K562 (cell line): Measurements from ENCODE around the gene NELL1. TPM values are rescaled to one million over a fixed set of nuclear protein-coding genes. Genes with fewer than 3 reads are reported as not detected.

Experiments used
- ATAC-seq: fragments of 200-7000 bp; cut with Tn5 transposase; 3 replicates; pipeline ENCODE4 v1.9.1; 2020; ENCODE audit warnings: moderate library complexity
- BruUV-seq: library from RNA; stranded (reverse); fragments of 400-500 nt; replicated peaks from 2 replicates; lab custom pipeline; 2021; lab: Mats Ljungman, UMichigan
- CTCF ChIA-PET: fragments of 300-600 bp; formaldehyde crosslinking; extraction: SDS; loops from one replicate; lab custom pipeline; 2021; ENCODE audit warnings: low intra/inter-chr PET ratio; lab: Yijun Ruan, JAX
- POLR2A ChIA-PET: fragments of 300-600, 350-650 bp; sonication (Branson Sonifier 250); formaldehyde crosslinking; extraction: SDS; loops from one replicate; lab custom pipeline; 2021; ENCODE audit warnings: antibody characterized with exemption, inconsistent platforms; lab: Yijun Ruan, JAX
- DNase-seq, 4 experiments: peaks; one replicate each; pipeline versions ENCODE4 v3.0.0 to v3.0.0-alpha.2; 2011 to 2018; ENCODE audit warnings: low spot score in 3 of 4, mixed read lengths in 3 of 4; ENCODE audit errors: extremely low read depth in 1 of 4
- FAIRE-seq: peaks from 2 replicates; lab custom pipeline; 2011; peaks lifted over from hg19 to GRCh38; lab: Jason Lieb, UNC
- H2AFZ ChIP-seq: 2 replicates; pipeline ENCODE4 v1.6.0; 2011; ENCODE audit warnings: low read depth, low read length, control low read depth, inconsistent platforms
- H3K27ac ChIP-seq: fragments of 200-600 bp; 3 replicates; pipeline ENCODE4 v1.8.0; 2011; ENCODE audit warnings: low read depth, mild to moderate bottlenecking, control low read depth, inconsistent platforms, low read length, moderate library complexity, mixed read lengths; ENCODE audit errors: extremely low read depth
- H3K27me3 ChIP-seq, 2 experiments: fragments of 300-600 bp in 1 of 2; 2 replicates in 1 of 2; 3 replicates in 1 of 2; pipeline versions ENCODE4 v1.6.0 to v1.8.0; 2011; ENCODE audit warnings: inconsistent platforms in 2 of 2, low read length in 2 of 2, mild to moderate bottlenecking in 1 of 2, mixed read lengths in 1 of 2, moderate library complexity in 1 of 2; ENCODE audit not compliant: control insufficient read depth in 2 of 2, insufficient read depth in 2 of 2
- H3K36me3 ChIP-seq: fragments of 300-600 bp; 3 replicates; pipeline ENCODE4 v1.8.0; 2011; ENCODE audit warnings: mild to moderate bottlenecking, low read length, inconsistent platforms; ENCODE audit not compliant: control insufficient read depth, insufficient read depth
- H3K4me1 ChIP-seq, 2 experiments: fragments of 200-600 bp in 1 of 2; replicated peaks in 1 of 2; 2 replicates in 1 of 2; 3 replicates in 1 of 2; pipeline versions ENCODE4 v1.5.1 to v1.8.0; 2011; ENCODE audit warnings: inconsistent platforms in 2 of 2, low read length in 2 of 2, mild to moderate bottlenecking in 1 of 2, mixed read lengths in 1 of 2, moderate library complexity in 1 of 2; ENCODE audit not compliant: control insufficient read depth in 2 of 2, insufficient read depth in 2 of 2
- H3K4me2 ChIP-seq: 2 replicates; pipeline ENCODE4 v1.6.1; 2011; ENCODE audit warnings: low read length, control low read depth, inconsistent platforms, mixed read lengths; ENCODE audit not compliant: insufficient read depth
- H3K4me3 ChIP-seq: fragments of 200-600 bp; sonication (generic), shearing (Covaris generic); 2 replicates; pipeline ENCODE4 v1.5.1; 2016; ENCODE audit warnings: control low read depth, inconsistent platforms
- H3K79me2 ChIP-seq: fragments of 200-600 bp; 3 replicates; pipeline ENCODE4 v1.8.0; 2011; ENCODE audit warnings: low read length, inconsistent platforms; ENCODE audit not compliant: control insufficient read depth, insufficient read depth
- H3K9ac ChIP-seq, 2 experiments: 2 replicates each; pipeline versions ENCODE4 v1.6.0 to v1.6.1; 2011; ENCODE audit warnings: low read depth in 2 of 2, low read length in 2 of 2, control low read depth in 1 of 2, inconsistent platforms in 1 of 2, mild to moderate bottlenecking in 1 of 2, mixed read lengths in 1 of 2; ENCODE audit not compliant: insufficient read depth in 1 of 2
- H3K9me1 ChIP-seq: one replicate; pipeline ENCODE4 v1.6.0; 2011; ENCODE audit warnings: inconsistent platforms, mild to moderate bottlenecking, low read length, moderate library complexity; ENCODE audit not compliant: control insufficient read depth, insufficient read depth
- H3K9me3 ChIP-seq: replicated peaks from 2 replicates; pipeline ENCODE4 v1.5.1; 2011; ENCODE audit warnings: low read depth, low read length, inconsistent platforms; ENCODE audit not compliant: control insufficient read depth, insufficient read depth
- H4K20me1 ChIP-seq: replicated peaks from 2 replicates; pipeline ENCODE4 v1.6.1; 2011; ENCODE audit warnings: low read length, inconsistent platforms, mixed read lengths; ENCODE audit not compliant: control insufficient read depth, insufficient read depth
- CBX3 ChIP-seq, 2 experiments: IDR thresholded peaks; 1 replicate in 1 of 2; 2 replicates in 1 of 2; pipeline ENCODE4 v1.6.1; 2012; ENCODE audit warnings: inconsistent platforms in 2 of 2, low read length in 2 of 2, borderline replicate concordance in 1 of 2, control low read depth in 1 of 2
- NCOA4 ChIP-seq: fragments of 450-650 bp; IDR thresholded peaks from 2 replicates; pipeline ENCODE4 v1.6.1; 2018; ENCODE audit warnings: mild to moderate bottlenecking; ENCODE audit not compliant: partially characterized antibody
- SETDB1 ChIP-seq: IDR thresholded peaks from one replicate; pipeline ENCODE4 v1.6.1; 2012; ENCODE audit warnings: low read length, control low read depth, inconsistent platforms
- SIX5 ChIP-seq, 2 experiments: IDR thresholded peaks; 2 replicates each; pipeline ENCODE4 v1.6.1; 2011; ENCODE audit warnings: low read length in 2 of 2, borderline replicate concordance in 1 of 2, low read depth in 1 of 2, mild to moderate bottlenecking in 1 of 2, moderate library complexity in 1 of 2; ENCODE audit not compliant: insufficient read depth in 1 of 2
- ZFP91 ChIP-seq: sonication (generic); formaldehyde crosslinking; IDR thresholded peaks from 2 replicates; pipeline ENCODE4 v1.8.0; 2022; ENCODE audit warnings: mild to moderate bottlenecking, missing genetic modification reagents
- ZNF212 ChIP-seq: fragments of 450-650 bp; formaldehyde crosslinking; IDR thresholded peaks from 2 replicates; pipeline ENCODE4 v1.4.0; 2020; ENCODE audit warnings: mild to moderate bottlenecking
- ZNF263 ChIP-seq: sonication (generic); formaldehyde crosslinking; IDR thresholded peaks from 2 replicates; pipeline ENCODE4 v1.8.0; 2022; ENCODE audit warnings: mild to moderate bottlenecking, missing genetic modification reagents, borderline replicate concordance
- ZNF584 ChIP-seq: fragments of 200-800 bp; sonication (Bioruptor generic); IDR thresholded peaks from 2 replicates; pipeline ENCODE4 v1.6.1; 2016; ENCODE audit warnings: low read depth, mild to moderate bottlenecking, missing genetic modification characterization, missing compliant biosample characterization
- WGBS: fragments of 100-300 bp; shearing (Covaris generic); methylation state at CpG from one replicate; pipeline ENCODE4 v1.1.6; 2016; ENCODE audit warnings: low coverage, mixed read lengths; ENCODE audit not compliant: insufficient coverage; ENCODE audit errors: missing lambda C conversion rate; 5-methylcytosine and 5-hydroxymethylcytosine counted together
- in situ Hi-C: fragments of 300-500 bp; cut with MboI; formaldehyde crosslinking; loops from 4 replicates; pipeline ENCODE4 v1.15.0; 2018; ENCODE audit warnings: inconsistent platforms, mixed read lengths
- intact Hi-C: fragments of 100-400 bp; cut with micrococcal nuclease; formaldehyde crosslinking; loops from 2 replicates; pipeline ENCODE4 v1.14.2; 2022
- polyA plus RNA-seq, 8 experiments: library from polyadenylated mRNA; depleted of rRNA in 4 of 8; stranded (reverse) in 5 of 8; unstranded in 3 of 8; fragments of >200 nt; fragmentation: Nextera tagmentation in 2 of 8; fragmentation: Illumina TruSeq in 1 of 8; extraction: Ambion mirVana in 2 of 8; extraction: Trizol in 1 of 8; gene quantifications; 2 replicates each; pipeline versions ENCODE4 v1.2.1 to v1.2.3, GENCODE V29; 2011 to 2014; ENCODE audit warnings: inconsistent platforms in 1 of 8, missing spikeins in 1 of 8
- total RNA-seq, 7 experiments: library from RNA; depleted of rRNA in 6 of 7; stranded (reverse); fragments of >200 nt in 6 of 7; fragmentation: Illumina TruSeq in 2 of 7; extraction: Trizol in 2 of 7; gene quantifications; 2 replicates each; pipeline versions ENCODE4 v1.2.1 to v1.2.3, GENCODE V29; 2011 to 2021; ENCODE audit warnings: low replicate concordance in 1 of 7

The NELL1 gene
- total and polyA plus RNA-seq, 9 of the 15 experiments (the other 6 are each of a cell fraction or from before 2014, with no cell fraction given): not detected

- WGBS: 0% methylated on average over 8 of the region's 8 CpGs
- CTCF ChIA-PET: no interaction called here
- intact Hi-C loops (no loop called here), in situ Hi-C loops (no loop called here)
- no TSS peak for BruUV-seq
- no peak overlapping the region for H3K9ac ChIP-seq
- no peaks in the 10 kb centered on the region for H3K9me3 ChIP-seq
- no peaks in the 10 kb centered on the region for H3K79me2 ChIP-seq
- H3K4me3 ChIP-seq: no peak overlapping the region
- no peaks in the 10 kb centered on the region for H3K9me1 ChIP-seq
- H3K27ac ChIP-seq: no peak overlapping the region
- no peaks in the 10 kb centered on the region for H3K4me1 ChIP-seq
- H4K20me1 ChIP-seq: no peaks in the 10 kb centered on the region
- H3K27me3 ChIP-seq: no peaks in the 10 kb centered on the region
- no peak overlapping the region for H3K4me2 ChIP-seq
- ATAC-seq: no peak
- no peak for TF ChIP-seq SIX5 (IDR thresholded peaks at IDR 0.05; ENCODE audit: borderline replicate concordance in 1 of 2, insufficient read depth in 1 of 2, low read depth in 1 of 2, low read length in 2 of 2)
- TF ChIP-seq ZNF584 (CRISPR knock-in tag): no peak
- TF ChIP-seq ZNF212: no peak
- no peak for TF ChIP-seq CBX3 (IDR thresholded peaks at IDR 0.05; ENCODE audit: borderline replicate concordance in 1 of 2, low read length in 2 of 2)
- no peak for TF ChIP-seq SETDB1
- TF ChIP-seq NCOA4: no peak
- TF ChIP-seq ZNF263 (CRISPR knock-in tag): no peak
- TF ChIP-seq ZFP91 (CRISPR knock-in tag): no peak
- no peak for DNase-seq
- H2AFZ ChIP-seq: no peak overlapping the region
- H3K36me3 ChIP-seq: no peaks in the 10 kb centered on the region
- POLR2A ChIA-PET: no interaction called here
- FAIRE-seq: no peak
These were observed 535.8 kb downstream of the NELL1 start for GRCh38 chr11:21205205-21205604.
